Mucosa of stomach (tissue), 1 donor: ENCODE measurements around the gene GRK4.
A peak's percentile ranks its signal among the peaks of the same experiment; 100 is the strongest.
"Not testable (repeated sequence)": the region's sequence is repeated elsewhere in the genome, so short reads cannot be mapped to it uniquely, and the experiment has no call there.

Source experiments
- H3K27me3 ChIP-seq: one replicate; pipeline ENCODE4 v1.7.0; 2013; ENCODE audit warnings: mild to moderate bottlenecking, low read length; ENCODE audit not compliant: control insufficient read depth, insufficient read depth
- H3K36me3 ChIP-seq: one replicate; pipeline ENCODE4 v1.7.0; 2013; ENCODE audit warnings: low read length; ENCODE audit not compliant: control insufficient read depth, insufficient read depth
- H3K4me1 ChIP-seq: one replicate; pipeline ENCODE4 v1.7.0; 2013; ENCODE audit warnings: mild to moderate bottlenecking, low read length; ENCODE audit not compliant: control insufficient read depth, insufficient read depth
- H3K4me3 ChIP-seq: one replicate; pipeline ENCODE4 v1.7.0; 2013; ENCODE audit warnings: low read length
- H3K9ac ChIP-seq: one replicate; pipeline ENCODE4 v1.7.0; 2013; ENCODE audit warnings: mild to moderate bottlenecking, low read length, moderate library complexity
- H3K9me3 ChIP-seq: one replicate; pipeline ENCODE4 v1.7.0; 2013; ENCODE audit warnings: mild to moderate bottlenecking, low read length, moderate library complexity; ENCODE audit not compliant: control insufficient read depth
- donor health status: Pancreatic carcinoma.

Gene GRK4

DNA sequence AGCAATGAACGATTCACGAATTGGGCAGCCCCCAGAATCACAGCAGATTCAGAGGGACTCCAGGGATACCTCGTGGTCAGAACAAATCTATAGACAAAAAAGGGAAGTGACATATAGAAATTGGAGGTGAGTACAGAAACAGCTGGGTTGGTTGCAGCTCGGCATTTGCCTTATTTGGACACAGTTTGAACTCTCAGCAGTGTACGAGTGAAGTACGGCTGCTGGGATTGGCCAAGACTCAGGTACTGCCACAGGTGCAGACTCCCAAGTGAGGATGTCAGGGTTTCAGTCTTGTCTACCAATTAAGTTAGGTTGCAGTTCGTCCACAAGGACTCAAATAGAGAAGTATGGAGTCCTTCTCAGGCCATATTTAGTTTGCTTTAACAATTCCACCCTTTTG lies 82.8 kb downstream of the GRK4 start:
- Histone ChIP-seq H3K4me3 (no peak overlapping the region), H3K4me1 (peaks cover 15% of the 10 kb centered on the region), H3K27me3 (no peaks in the 10 kb centered on the region), H3K36me3 (no peaks in the 10 kb centered on the region), H3K9ac (no peak overlapping the region), H3K9me3 (no peaks in the 10 kb centered on the region)

DNA sequence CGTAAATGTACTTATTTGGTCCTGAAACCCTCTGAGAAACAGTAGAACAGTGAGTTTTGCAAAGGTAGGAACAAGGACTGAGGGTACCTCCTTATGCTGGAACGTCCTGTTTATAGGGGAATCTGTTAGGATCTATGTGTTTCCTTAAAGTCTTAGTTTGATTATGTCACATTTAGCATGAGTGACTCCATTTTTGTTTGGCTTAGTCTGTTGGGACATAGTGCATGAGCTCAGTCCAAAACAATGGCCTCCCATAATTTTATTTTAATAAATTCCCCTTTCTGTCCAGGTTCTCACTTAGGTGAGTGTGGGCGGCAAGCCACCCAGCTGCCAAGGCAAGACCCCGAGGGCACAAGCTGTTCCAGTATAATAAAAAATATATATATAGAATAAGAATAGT lies 83.3 kb downstream of the GRK4 start:
- H3K4me3 ChIP-seq: no peak overlapping the region
- H3K4me1 ChIP-seq: peaks cover 10% of the 10 kb centered on the region
- H3K9ac ChIP-seq: no peak overlapping the region
- no peaks in the 10 kb centered on the region for H3K27me3 ChIP-seq
- no peaks in the 10 kb centered on the region for H3K36me3 ChIP-seq
- H3K9me3 ChIP-seq: no peaks in the 10 kb centered on the region

DNA sequence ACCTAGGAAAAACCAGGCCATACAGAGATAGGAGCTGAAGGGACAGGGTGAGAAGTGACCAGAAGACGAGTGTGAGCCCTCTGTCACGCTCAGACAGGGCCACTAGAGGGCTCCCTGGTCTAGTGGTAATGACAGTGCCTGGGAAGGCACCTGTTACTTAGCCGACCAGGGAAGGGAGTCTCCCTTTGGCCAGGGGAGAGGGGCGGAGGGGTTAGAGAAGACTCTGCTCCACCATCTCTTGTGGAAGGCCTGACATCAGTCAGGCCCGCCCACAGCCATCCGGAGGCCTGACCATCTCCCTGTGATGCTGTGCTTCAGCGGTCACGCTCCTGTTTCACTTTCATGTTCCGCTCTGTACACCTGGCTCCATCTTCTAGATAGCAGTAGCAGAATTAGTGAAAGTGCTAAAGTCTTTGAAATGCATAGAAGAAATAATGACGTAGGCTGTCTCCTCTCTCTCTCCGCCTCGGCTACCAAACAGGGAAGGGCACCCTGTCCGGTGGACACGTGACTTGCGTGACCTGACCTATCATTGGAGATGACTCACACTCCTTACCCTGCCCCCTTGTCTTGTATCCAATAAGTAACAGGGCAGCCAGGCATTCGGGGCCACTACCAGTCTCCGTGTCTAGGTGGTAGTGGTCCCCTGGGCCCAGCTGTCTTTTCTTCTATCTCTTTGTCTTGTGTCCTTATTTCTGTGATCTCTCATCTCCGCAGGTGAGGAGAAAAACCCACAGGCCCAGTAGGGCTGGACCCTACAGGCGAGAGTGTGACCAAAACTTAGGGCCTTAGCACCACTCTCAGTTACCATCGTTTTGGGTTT lies 84.3 kb downstream of the GRK4 start:
- no peaks in the 10 kb centered on the region for H3K36me3 ChIP-seq
- no peaks in the 10 kb centered on the region for H3K9me3 ChIP-seq
- H3K4me3 ChIP-seq: no peak overlapping the region
- H3K9ac ChIP-seq: peak overlapping the region; percentile 6
- no peaks in the 10 kb centered on the region for H3K27me3 ChIP-seq
- H3K4me1 ChIP-seq: no peaks in the 10 kb centered on the region

DNA sequence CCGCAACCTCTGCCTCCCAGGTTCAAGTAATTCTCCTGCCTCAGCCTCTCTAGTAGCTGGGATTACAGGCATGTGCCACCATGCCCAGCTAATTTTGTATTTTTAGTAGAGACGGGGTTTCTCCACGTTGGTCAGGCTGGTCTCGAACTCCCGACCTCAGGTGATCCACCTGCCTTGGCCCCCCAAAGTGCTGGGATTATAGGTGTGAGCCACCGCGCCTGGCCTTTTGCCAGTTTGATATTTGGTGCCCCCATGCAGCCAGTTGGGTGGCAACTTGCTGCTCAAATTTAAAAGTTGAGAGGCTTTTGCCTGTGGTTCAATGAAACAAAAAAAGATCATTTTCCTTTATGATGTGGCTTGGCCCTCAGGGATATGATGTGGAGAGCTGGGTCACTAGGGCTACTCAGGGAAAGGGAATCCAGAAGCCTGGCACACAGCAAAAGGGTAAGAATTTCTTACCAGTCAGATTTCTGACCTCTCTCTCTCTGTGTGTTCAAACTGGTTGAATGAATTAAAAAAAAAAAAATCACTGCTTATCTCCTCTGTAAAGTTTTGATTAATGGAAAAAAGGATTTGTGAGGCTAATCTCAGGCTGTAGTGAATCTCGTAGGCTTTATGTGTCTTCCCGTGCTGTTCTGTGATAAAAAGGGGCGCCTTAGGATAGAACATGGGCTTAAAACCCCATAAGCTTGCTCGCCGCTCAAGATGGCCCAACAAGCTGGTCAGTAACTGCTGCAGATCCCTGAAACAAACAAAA lies 87.9 kb downstream of the GRK4 start:
- not testable (repeated sequence) for H3K27me3 ChIP-seq, H3K9ac ChIP-seq, H3K36me3 ChIP-seq, H3K4me1 ChIP-seq, H3K9me3 ChIP-seq, H3K4me3 ChIP-seq

DNA sequence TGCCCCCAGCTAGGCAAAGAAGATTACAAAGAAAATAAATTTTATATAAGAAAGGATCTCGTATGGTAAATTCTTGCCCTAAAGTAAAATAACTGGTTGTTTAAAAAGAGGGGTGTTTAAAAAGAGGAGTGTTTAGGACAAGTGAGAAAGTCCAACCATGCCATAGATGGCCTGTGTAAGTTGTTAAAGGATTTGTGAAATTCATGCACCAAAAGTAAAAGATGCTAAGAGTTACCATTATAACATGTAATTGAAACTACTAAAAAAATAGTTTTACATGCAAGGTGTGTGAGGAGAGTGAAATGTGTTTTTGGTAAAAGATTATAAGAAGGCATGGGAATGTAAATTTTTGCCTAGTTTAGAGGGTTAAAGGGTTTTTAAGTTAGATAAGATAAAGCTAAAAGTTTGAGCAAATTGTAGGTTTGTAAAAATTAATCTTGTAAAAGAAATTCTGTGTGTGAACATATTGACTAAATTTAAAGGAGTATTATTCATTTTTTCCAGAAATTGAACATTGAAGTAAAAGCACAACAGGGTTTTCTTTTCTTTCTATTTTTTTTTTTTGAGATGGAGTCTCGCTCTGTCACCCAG lies 90.9 kb downstream of the GRK4 start:
- H3K4me3 ChIP-seq: no peak overlapping the region
- H3K9me3 ChIP-seq: no peaks in the 10 kb centered on the region
- no peaks in the 10 kb centered on the region for H3K36me3 ChIP-seq
- no peaks in the 10 kb centered on the region for H3K27me3 ChIP-seq
- H3K4me1 ChIP-seq: no peaks in the 10 kb centered on the region
- no peak overlapping the region for H3K9ac ChIP-seq

DNA sequence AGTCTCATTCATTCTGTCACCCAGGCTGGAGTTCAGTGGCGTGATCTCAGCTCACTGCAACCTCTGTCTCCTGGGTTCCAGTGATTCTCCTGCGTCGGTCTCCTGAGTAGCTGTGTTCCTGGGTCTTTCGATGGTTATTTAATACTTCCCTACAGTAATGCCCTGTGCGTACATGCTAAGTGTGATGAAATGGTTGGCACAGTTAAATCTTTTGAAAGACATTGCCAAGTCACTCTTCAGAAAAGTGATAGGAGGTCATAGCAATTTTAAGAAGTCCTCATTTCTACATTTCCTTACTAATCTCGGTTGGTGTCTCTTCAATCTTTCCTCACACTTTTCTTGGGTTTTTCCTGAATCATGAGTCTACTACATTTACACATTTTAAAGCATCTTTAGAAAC lies 96.6 kb downstream of the GRK4 start:
- H3K36me3 ChIP-seq: no peaks in the 10 kb centered on the region
- H3K4me1 ChIP-seq: no peaks in the 10 kb centered on the region
- H3K9me3 ChIP-seq: no peaks in the 10 kb centered on the region
- H3K9ac ChIP-seq: no peak overlapping the region
- no peak overlapping the region for H3K4me3 ChIP-seq
- H3K27me3 ChIP-seq: no peaks in the 10 kb centered on the region

DNA sequence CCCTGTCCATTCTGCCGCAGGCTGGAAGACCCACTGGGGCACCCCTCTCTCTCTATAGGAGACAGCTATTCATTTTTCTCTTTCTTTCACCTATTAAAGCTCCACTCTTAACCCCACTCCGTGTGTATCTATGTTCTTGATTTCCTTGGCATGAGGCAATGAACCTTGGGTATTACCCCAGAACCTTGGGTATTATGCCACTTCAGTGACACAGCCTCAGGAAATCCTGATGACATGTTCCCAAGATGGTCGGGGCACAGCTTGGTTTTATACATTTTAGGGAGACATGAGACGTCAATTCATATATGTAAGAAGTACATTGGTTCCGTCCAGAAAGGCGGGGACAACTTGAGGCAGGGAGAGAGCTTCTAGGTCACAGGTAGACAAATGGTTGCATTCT lies 97.6 kb downstream of the GRK4 start:
- Histone ChIP-seq H3K27me3 (no peaks in the 10 kb centered on the region), H3K4me3 (no peak overlapping the region), H3K9ac (no peak overlapping the region), H3K36me3 (no peaks in the 10 kb centered on the region), H3K9me3 (no peaks in the 10 kb centered on the region), H3K4me1 (no peaks in the 10 kb centered on the region)

DNA sequence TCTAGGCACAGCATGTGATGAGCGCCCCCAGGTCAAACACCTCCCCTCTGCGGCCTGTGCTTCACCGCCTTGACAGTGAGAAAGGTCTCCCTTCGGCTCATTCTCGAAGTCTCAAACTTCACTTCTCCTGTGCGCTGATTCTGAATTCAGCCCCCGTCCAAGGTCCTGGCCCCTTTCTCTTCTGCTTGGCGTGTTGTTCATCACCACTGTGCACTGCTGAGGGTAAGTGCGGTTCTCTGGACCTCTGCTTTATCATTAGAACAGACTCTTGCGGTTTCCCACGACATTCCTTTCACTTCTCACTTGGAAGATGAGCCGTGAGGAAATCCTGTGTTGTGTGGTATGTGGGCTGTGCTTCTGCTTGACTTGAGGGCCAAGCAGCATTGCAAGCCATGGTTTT lies 99.1 kb downstream of the GRK4 start:
- Histone ChIP-seq H3K36me3 (no peaks in the 10 kb centered on the region), H3K4me1 (no peaks in the 10 kb centered on the region), H3K9me3 (no peaks in the 10 kb centered on the region), H3K27me3 (no peaks in the 10 kb centered on the region), H3K4me3 (no peak overlapping the region), H3K9ac (no peak overlapping the region)

DNA sequence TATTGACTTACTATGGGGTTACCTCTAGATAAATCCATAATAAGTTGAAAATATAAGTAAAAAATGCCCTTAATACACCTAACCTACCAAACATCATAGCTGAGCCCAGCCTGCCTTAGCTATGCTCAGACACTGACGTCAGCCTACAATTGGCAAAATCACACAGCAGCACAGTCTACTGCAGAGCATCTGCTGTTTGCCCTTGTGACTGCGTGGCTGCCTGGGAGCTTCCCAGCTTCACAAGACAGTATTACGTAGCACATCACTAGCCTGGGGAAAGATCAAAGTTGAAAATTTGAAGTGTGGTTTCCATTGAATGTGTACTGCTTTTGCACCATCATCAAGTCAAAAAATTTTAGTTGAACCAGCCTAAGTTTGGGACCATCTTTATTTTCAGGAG lies 102.2 kb downstream of the GRK4 start:
- Histone ChIP-seq H3K36me3 (no peaks in the 10 kb centered on the region), H3K4me3 (no peak overlapping the region), H3K27me3 (no peaks in the 10 kb centered on the region), H3K4me1 (no peaks in the 10 kb centered on the region), H3K9me3 (no peaks in the 10 kb centered on the region), H3K9ac (no peak overlapping the region)

DNA sequence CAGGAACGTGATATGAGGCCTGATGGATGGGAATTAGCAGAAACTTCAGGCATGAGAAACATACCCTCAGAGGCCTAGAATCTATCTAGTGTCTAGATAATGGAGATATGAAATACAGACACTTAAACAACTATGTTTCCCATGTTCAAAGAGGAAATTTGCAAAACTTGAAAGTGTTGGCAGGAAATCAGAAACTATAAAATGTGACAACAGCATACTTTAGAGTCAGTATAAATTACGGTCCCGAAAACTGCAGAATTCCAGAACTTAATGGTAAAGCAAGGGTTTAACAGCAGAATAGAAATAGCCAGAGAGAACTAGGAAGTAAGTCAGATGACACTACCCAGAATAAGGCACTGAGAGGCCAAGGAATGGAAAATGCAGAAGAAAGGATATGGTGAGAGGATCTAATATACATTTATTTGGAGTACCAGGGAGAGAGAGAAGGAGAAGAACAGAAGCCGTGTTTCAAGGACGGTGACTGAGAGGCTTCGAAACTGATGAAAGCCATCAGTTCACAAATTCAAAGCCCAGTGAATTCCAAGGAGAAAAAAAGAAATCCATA lies 103.5 kb downstream of the GRK4 start:
- Histone ChIP-seq H3K9me3 (no peaks in the 10 kb centered on the region), H3K4me1 (no peaks in the 10 kb centered on the region), H3K4me3 (no peak overlapping the region), H3K9ac (no peak overlapping the region), H3K27me3 (no peaks in the 10 kb centered on the region), H3K36me3 (no peaks in the 10 kb centered on the region)

DNA sequence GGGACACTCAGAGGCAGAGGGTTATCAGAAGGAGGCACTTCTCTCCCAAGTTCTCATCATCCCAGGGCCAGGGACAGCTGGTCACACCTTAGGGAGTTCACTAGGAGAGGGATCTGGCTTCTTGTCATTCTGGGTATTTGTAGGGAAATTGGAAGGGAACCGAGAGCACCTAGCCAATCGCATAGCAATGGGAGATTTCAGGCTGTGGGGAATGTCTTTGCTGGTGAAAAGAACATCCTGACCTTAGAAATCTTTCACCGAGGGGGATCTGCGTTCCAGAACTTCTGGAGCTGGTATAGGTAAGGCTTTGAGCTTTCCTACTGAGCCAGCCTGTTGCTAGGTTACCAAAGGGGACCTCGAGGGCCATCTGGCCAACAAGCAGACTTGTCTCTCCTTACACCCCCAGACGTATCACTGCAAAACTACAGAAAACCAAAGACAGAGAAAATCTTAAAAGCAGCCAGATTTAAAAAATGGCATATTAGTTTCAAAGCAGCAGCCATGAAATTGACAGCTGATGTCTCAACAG lies 104.2 kb downstream of the GRK4 start:
- Histone ChIP-seq H3K4me3 (no peak overlapping the region), H3K9me3 (no peaks in the 10 kb centered on the region), H3K27me3 (no peaks in the 10 kb centered on the region), H3K9ac (no peak overlapping the region), H3K36me3 (no peaks in the 10 kb centered on the region), H3K4me1 (no peaks in the 10 kb centered on the region)

DNA sequence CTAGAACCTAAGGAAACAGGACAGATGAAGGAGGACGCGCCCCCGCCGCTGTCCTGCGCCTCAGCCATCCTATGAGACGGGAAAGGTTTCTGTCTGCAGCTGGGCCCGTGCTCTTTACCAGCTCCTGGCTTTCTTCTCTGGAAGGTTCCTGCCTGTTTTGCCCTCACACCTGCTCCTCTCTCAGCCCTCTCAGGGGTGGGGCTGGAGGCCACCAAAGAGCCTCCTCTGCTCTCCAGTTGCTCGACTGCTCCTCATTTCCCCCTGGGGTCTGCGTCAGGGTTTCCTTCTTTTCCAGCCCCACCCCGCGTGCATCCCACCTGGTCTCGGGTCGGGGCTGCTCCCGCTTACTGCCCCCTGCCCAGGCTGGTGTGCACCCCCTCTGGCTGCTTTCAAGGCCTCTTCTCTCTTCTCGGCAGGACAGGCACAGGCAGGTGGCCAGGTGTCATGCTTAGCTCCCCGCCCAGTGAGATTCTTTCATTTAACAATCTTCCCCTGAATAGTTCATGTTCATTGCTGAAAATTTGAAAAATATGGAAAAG lies 106.4 kb downstream of the GRK4 start:
- H3K36me3 ChIP-seq: no peaks in the 10 kb centered on the region
- H3K9ac ChIP-seq: no peak overlapping the region
- H3K4me1 ChIP-seq: no peaks in the 10 kb centered on the region
- no peaks in the 10 kb centered on the region for H3K27me3 ChIP-seq
- no peak overlapping the region for H3K4me3 ChIP-seq
- no peaks in the 10 kb centered on the region for H3K9me3 ChIP-seq
